ENCODE results near the gene ALDH3B2.
"Not testable (repeated sequence)": the region's sequence is repeated elsewhere in the genome, so short reads cannot be mapped to it uniquely, and the experiment has no call there.

The ALDH3B2 gene

DNA sequence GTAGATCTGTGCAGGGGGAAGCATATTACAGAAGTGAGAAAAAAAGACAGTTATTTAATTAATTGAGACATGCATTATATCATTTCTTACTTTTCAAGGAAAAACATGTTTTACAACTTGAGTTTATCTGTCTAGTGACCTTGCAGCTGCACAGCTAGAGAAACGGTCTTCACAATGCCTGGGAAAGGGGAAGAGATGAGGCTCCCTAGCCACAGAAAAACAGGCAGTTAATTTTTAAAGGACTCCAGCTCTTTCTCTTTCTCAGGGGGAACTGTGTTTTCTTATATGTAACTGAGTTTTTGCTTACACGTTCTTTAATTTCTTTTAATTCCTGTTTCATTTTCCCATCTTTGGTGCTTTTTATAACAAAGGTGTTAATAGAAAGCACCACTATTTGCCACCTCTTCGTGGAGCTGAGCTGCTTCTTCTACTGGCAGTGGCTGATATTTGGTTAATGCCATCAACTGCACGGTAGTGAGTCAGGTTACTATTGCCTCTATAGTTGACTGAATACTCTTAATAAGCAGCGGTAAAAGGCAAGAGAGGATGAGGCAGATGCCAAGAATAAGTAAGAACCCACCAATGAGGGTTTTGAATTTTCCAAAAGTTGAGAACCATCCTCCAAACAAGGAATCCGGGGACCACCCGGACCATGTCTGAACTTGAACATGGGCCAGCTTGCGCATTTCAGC is 11.4 kb upstream of the ALDH3B2 start:
- not testable (repeated sequence) for H3K36me3 ChIP-seq (ENCODE audit: insufficient read depth, low read length); H3K9ac ChIP-seq (ENCODE audit: low read depth, low read length); H3K27me3 ChIP-seq (ENCODE audit: insufficient read depth, low read length); H3K9me3 ChIP-seq (ENCODE audit: insufficient read depth, low read depth, low read length); H3K4me3 ChIP-seq (ENCODE audit: low read length); H3K4me1 ChIP-seq (ENCODE audit: insufficient read depth, low read length); H3K27ac ChIP-seq (ENCODE audit: low read depth, low read length)
- WGBS: 91% methylated on average over 7 of the region's 8 CpGs

GRCh38 chr11:67682126-67683034 is 8.0 kb upstream of the ALDH3B2 start:
- H3K36me3 ChIP-seq (ENCODE audit: insufficient read depth, low read length); H3K9me3 ChIP-seq (ENCODE audit: insufficient read depth, low read depth, low read length); H3K4me1 ChIP-seq (ENCODE audit: insufficient read depth, low read length); H3K27me3 ChIP-seq (ENCODE audit: insufficient read depth, low read length); H3K27ac ChIP-seq (ENCODE audit: low read depth, low read length); H3K9ac ChIP-seq (ENCODE audit: low read depth, low read length); H3K4me3 ChIP-seq (ENCODE audit: low read length): not testable (repeated sequence)
- WGBS: 96% methylated on average over 14 of the region's 14 CpGs

GRCh38 chr11:67680696-67681470 is 6.5 kb upstream of the ALDH3B2 start:
- no peak overlapping the region for H3K9ac ChIP-seq (ENCODE audit: low read depth, low read length)
- 0 out of 2 replicates have a peak, but pooled peaks cover 3% of the 10 kb centered on the region for H3K4me1 ChIP-seq (ENCODE audit: insufficient read depth, low read length)
- no peak overlapping the region for H3K27ac ChIP-seq (ENCODE audit: low read depth, low read length)
- WGBS: 68% methylated on average over 3 of the region's 3 CpGs
- H3K27me3 ChIP-seq (ENCODE audit: insufficient read depth, low read length): no peaks in the 10 kb centered on the region
- H3K36me3 ChIP-seq (ENCODE audit: insufficient read depth, low read length): no peaks in the 10 kb centered on the region
- H3K9me3 ChIP-seq (ENCODE audit: insufficient read depth, low read depth, low read length): no peaks in the 10 kb centered on the region
- H3K4me3 ChIP-seq (ENCODE audit: low read length): no peak overlapping the region

GRCh38 chr11:67675058-67675747 is 780 bp upstream of the ALDH3B2 start:
- Histone ChIP-seq H3K27me3 (ENCODE audit: insufficient read depth, low read length) (no peaks in the 10 kb centered on the region), H3K4me1 (ENCODE audit: insufficient read depth, low read length) (peaks cover 3% of the 10 kb centered on the region; the same call in 1 of the 2 replicates), H3K4me3 (ENCODE audit: low read length) (no peak overlapping the region), H3K27ac (ENCODE audit: low read depth, low read length) (no peak overlapping the region), H3K9me3 (ENCODE audit: insufficient read depth, low read depth, low read length) (no peaks in the 10 kb centered on the region), H3K9ac (ENCODE audit: low read depth, low read length) (no peak overlapping the region), H3K36me3 (ENCODE audit: insufficient read depth, low read length) (no peaks in the 10 kb centered on the region)
- WGBS: 92% methylated on average over 12 of the region's 12 CpGs

GRCh38 chr11:67673902-67674301 is 521 bp downstream of the ALDH3B2 start:
- 79% methylated on average over 8 of the region's 8 CpGs for WGBS
- H3K27ac ChIP-seq (ENCODE audit: low read depth, low read length): no peak overlapping the region
- H3K36me3 ChIP-seq (ENCODE audit: insufficient read depth, low read length): no peaks in the 10 kb centered on the region
- H3K9ac ChIP-seq (ENCODE audit: low read depth, low read length): no peak overlapping the region
- H3K9me3 ChIP-seq (ENCODE audit: insufficient read depth, low read depth, low read length): no peaks in the 10 kb centered on the region
- no peak overlapping the region for H3K4me3 ChIP-seq (ENCODE audit: low read length)
- no peaks in the 10 kb centered on the region for H3K27me3 ChIP-seq (ENCODE audit: insufficient read depth, low read length)
- H3K4me1 ChIP-seq (ENCODE audit: insufficient read depth, low read length): peaks cover 3% of the 10 kb centered on the region; the same call in 1 of the 2 replicates

- H3K27ac ChIP-seq (ENCODE audit: low read depth, low read length): no peak overlapping the region
Observed at GRCh38 chr11:67673358-67673757, 1.1 kb downstream of the ALDH3B2 start.

GRCh38 chr11:67671211-67671520 is 3.3 kb downstream of the ALDH3B2 start:
- 95% methylated on average over 8 of the region's 8 CpGs for WGBS
- Histone ChIP-seq H3K9ac (ENCODE audit: low read depth, low read length) (no peak overlapping the region), H3K4me3 (ENCODE audit: low read length) (no peak overlapping the region), H3K27me3 (ENCODE audit: insufficient read depth, low read length) (no peaks in the 10 kb centered on the region), H3K4me1 (ENCODE audit: insufficient read depth, low read length) (peaks cover 3% of the 10 kb centered on the region; the same call in 1 of the 2 replicates), H3K27ac (ENCODE audit: low read depth, low read length) (no peak overlapping the region), H3K36me3 (ENCODE audit: insufficient read depth, low read length) (no peaks in the 10 kb centered on the region), H3K9me3 (ENCODE audit: insufficient read depth, low read depth, low read length) (no peaks in the 10 kb centered on the region)

More at GRCh38 chr11:67673358-67673757, 1.1 kb downstream of the ALDH3B2 start:
- no peak overlapping the region for H3K9ac ChIP-seq (ENCODE audit: low read depth, low read length)
- H3K4me3 ChIP-seq (ENCODE audit: low read length): no peak overlapping the region
- no peaks in the 10 kb centered on the region for H3K36me3 ChIP-seq (ENCODE audit: insufficient read depth, low read length)
- no peaks in the 10 kb centered on the region for H3K9me3 ChIP-seq (ENCODE audit: insufficient read depth, low read depth, low read length)
- H3K27me3 ChIP-seq (ENCODE audit: insufficient read depth, low read length): no peaks in the 10 kb centered on the region
- 90% methylated on average over 7 of the region's 7 CpGs for WGBS
- peaks cover 3% of the 10 kb centered on the region; the same call in 1 of the 2 replicates for H3K4me1 ChIP-seq (ENCODE audit: insufficient read depth, low read length)

DNA sequence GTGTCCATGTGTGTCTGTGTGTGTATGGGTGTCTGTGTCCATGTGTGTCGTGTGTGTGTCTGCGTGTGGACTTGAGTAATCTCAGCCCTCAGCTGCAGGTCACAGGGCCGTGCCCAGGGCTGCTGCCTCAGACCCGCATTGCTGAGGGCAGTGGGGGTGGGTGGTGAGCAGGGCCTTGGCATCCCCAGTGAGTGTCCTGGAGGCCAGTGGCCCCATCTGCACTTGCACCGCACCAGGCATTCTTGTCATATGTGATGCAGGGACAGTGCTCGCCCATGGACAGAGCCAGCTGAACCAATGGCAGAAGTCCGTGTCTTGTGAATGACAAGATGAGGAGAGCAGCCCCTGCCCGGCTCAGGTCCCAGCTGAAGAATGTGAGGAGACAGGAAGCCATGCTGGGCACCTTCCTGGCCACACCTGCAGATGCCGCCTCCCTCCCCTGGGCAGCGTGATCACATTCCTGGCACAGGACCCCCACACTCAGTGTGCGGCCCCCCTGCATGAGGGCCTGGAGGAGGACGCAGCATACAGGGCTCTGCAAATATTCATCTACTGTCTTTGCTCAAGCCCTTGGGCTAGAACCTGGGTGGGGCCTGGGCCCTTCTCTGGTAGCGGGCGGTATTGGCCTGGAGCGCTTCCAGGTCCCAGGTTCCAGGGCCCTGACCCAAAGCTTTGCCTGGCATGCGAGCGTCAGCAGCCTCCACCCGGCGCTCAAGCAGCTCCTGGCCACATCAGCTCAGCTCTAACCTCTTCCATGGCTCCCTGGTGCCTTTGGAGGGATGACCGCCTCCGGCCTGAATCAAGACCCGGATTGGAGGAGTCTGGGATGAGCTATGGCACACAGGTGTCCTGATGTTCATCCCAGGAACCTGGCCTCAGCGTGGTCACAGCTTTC is 3.9 kb downstream of the ALDH3B2 start:
- no peaks in the 10 kb centered on the region for H3K27me3 ChIP-seq (ENCODE audit: insufficient read depth, low read length)
- H3K27ac ChIP-seq (ENCODE audit: low read depth, low read length): no peak overlapping the region
- WGBS: 89% methylated on average over 23 of the region's 23 CpGs
- H3K4me3 ChIP-seq (ENCODE audit: low read length): no peak overlapping the region
- no peaks in the 10 kb centered on the region for H3K36me3 ChIP-seq (ENCODE audit: insufficient read depth, low read length)
- no peaks in the 10 kb centered on the region for H3K9me3 ChIP-seq (ENCODE audit: insufficient read depth, low read depth, low read length)
- H3K9ac ChIP-seq (ENCODE audit: low read depth, low read length): no peak overlapping the region
- H3K4me1 ChIP-seq (ENCODE audit: insufficient read depth, low read length): peaks cover 3% of the 10 kb centered on the region; the same call in 1 of the 2 replicates

GRCh38 chr11:67668192-67668551 is 6.3 kb downstream of the ALDH3B2 start:
- H3K4me3 ChIP-seq (ENCODE audit: low read length): no peak overlapping the region
- 85% methylated on average over 5 of the region's 5 CpGs for WGBS
- no peaks in the 10 kb centered on the region for H3K36me3 ChIP-seq (ENCODE audit: insufficient read depth, low read length)
- no peaks in the 10 kb centered on the region for H3K27me3 ChIP-seq (ENCODE audit: insufficient read depth, low read length)
- H3K27ac ChIP-seq (ENCODE audit: low read depth, low read length): no peak overlapping the region
- H3K9ac ChIP-seq (ENCODE audit: low read depth, low read length): no peak overlapping the region
- no peaks in the 10 kb centered on the region for H3K4me1 ChIP-seq (ENCODE audit: insufficient read depth, low read length)
- no peaks in the 10 kb centered on the region for H3K9me3 ChIP-seq (ENCODE audit: insufficient read depth, low read depth, low read length)
